OCI-LY7 (cell line): ENCODE results near the gene KAT6B.

Experiments used
- EZH2phosphoT487 ChIP-seq: fragments of 200-600 bp; sonication (generic); IDR thresholded peaks from 2 replicates; pipeline ENCODE4 v1.6.1; 2018; ENCODE audit warnings: low read depth, borderline replicate concordance, mild to moderate bottlenecking, mixed run types, antibody characterized with exemption, low read length, moderate library complexity, mixed read lengths
- TF ChIP-seq, protein P1 (sequence below): fragments of 200-600 bp; sonication (generic); conservative IDR thresholded peaks from 2 replicates; pipeline ENCODE4 v1.5.1; 2014; ENCODE audit warnings: mild to moderate bottlenecking, antibody characterized with exemption, low read length, moderate library complexity, mixed read lengths

GRCh38 chr10:74810087-74810486, 16.3 kb upstream of the KAT6B start:
- TF ChIP-seq, protein P1, sequence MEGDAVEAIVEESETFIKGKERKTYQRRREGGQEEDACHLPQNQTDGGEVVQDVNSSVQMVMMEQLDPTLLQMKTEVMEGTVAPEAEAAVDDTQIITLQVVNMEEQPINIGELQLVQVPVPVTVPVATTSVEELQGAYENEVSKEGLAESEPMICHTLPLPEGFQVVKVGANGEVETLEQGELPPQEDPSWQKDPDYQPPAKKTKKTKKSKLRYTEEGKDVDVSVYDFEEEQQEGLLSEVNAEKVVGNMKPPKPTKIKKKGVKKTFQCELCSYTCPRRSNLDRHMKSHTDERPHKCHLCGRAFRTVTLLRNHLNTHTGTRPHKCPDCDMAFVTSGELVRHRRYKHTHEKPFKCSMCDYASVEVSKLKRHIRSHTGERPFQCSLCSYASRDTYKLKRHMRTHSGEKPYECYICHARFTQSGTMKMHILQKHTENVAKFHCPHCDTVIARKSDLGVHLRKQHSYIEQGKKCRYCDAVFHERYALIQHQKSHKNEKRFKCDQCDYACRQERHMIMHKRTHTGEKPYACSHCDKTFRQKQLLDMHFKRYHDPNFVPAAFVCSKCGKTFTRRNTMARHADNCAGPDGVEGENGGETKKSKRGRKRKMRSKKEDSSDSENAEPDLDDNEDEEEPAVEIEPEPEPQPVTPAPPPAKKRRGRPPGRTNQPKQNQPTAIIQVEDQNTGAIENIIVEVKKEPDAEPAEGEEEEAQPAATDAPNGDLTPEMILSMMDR, result no peak
- TF ChIP-seq EZH2phosphoT487, result no peak
